Ovary (tissue), 3 donors: ENCODE results near the gene CDKAL1.

Experiments used
- EP300 ChIP-seq: sonication (generic); formaldehyde crosslinking; IDR thresholded peaks from one replicate; pipeline ENCODE4 v1.6.1; 2017; ENCODE audit warnings: antibody characterized with exemption
- POLR2A ChIP-seq: fragments of 450-650 bp; IDR thresholded peaks from one replicate; pipeline ENCODE4 v1.6.1; 2017; ENCODE audit warnings: antibody characterized with exemption, mild to moderate bottlenecking, moderate library complexity
- TF ChIP-seq, protein P1 (sequence below), 3 donors: fragments of 450-650 bp in 2 of 3; fragments of 200-600 bp in 1 of 3; IDR thresholded peaks; one replicate each; pipeline versions ENCODE4 v1.5.1 to v1.8.0; 2016 to 2022; ENCODE audit warnings: antibody characterized with exemption in 3 of 3, mild to moderate bottlenecking in 1 of 3
- donor health status: DM: no; HTN: no; CAD: no.

DNA sequence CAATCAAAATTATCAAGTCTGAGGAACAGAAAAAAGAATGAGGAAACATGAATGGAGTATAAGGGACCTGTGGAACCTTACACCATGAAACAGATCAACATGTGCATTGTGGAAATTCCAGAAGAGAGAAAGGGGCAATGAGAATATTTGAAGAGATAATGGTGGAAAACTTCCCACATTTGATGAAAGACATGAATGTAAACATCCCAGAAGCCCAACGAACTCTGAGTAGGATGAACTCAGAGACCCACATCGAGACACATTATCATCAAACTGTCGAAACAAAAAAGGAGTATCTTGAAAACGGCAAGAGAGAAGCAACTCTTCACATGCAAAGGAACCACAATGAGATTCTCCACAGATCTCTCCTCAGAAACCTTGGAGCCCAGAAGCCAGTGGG lies 371.1 kb downstream of the CDKAL1 start:
- TF ChIP-seq, protein P1, sequence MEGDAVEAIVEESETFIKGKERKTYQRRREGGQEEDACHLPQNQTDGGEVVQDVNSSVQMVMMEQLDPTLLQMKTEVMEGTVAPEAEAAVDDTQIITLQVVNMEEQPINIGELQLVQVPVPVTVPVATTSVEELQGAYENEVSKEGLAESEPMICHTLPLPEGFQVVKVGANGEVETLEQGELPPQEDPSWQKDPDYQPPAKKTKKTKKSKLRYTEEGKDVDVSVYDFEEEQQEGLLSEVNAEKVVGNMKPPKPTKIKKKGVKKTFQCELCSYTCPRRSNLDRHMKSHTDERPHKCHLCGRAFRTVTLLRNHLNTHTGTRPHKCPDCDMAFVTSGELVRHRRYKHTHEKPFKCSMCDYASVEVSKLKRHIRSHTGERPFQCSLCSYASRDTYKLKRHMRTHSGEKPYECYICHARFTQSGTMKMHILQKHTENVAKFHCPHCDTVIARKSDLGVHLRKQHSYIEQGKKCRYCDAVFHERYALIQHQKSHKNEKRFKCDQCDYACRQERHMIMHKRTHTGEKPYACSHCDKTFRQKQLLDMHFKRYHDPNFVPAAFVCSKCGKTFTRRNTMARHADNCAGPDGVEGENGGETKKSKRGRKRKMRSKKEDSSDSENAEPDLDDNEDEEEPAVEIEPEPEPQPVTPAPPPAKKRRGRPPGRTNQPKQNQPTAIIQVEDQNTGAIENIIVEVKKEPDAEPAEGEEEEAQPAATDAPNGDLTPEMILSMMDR (IDR thresholded peaks at IDR 0.05) = no peak
- TF ChIP-seq POLR2A (no peak), EP300 (no peak)
